ENCODE measurements around the gene CST6. TPM values are rescaled to one million over a fixed set of nuclear protein-coding genes. Genes with fewer than 3 reads are reported as not detected.
A peak's percentile ranks its signal among the peaks of the same experiment; 100 is the strongest.

The CST6 gene
- total RNA-seq = under 1 TPM in 2 of 8 experiments, not detected in 6; 0.46 to 0.81 TPM

GRCh38 chr11:66011785-66012303, at the start of gene CST6:
Gene CST6 (plus strand): TSS chr11:66012008. CDS start chr11:66012045, 37 bp downstream.
- peak in 3 of 8 experiments; percentile 13 to 23 (median 19) for ATAC-seq (replicated peaks in 6 of 8)
- Histone ChIP-seq H3K4me1 (replicated peaks in 1 of 2) (peaks cover 0 to 4% of the 10 kb centered on the region in 2 donors), H3K4me3 (no peak within 1 kb of the TSS), H3K27ac (no peak within 1 kb of the TSS)
- in situ Hi-C loops (cut with MboI; ENCODE audit: low pct_unique_long_range_greater_than_20kb in 2 of 9, low sequenced_read_pairs in 9 of 9, unreplicated experiment in 9 of 9) = no loop called here
- WGBS, 10 experiments = 14 to 25% methylated on average over 4 to 12 of the region's 61 CpGs; no CpG with 5 or more reads in 8 of the 10 experiments

- peak in 3 of 8 experiments; percentile 2 to 11 (median 5) for ATAC-seq (replicated peaks in 6 of 8)
- H3K4me1 ChIP-seq (replicated peaks in 1 of 2) = peaks cover 11 to 17% of the 10 kb centered on the region in 2 donors
- in situ Hi-C loops (cut with MboI; ENCODE audit: low pct_unique_long_range_greater_than_20kb in 2 of 9, low sequenced_read_pairs in 9 of 9, unreplicated experiment in 9 of 9) = no loop called here
- H3K4me3 ChIP-seq = peak overlapping the region; percentile 85 to 99 (median 93)
- H3K27ac ChIP-seq = peak overlapping the region; percentile 94 to 99
- WGBS, 10 experiments = 0 to 100% (median 9%) methylated on average over 1 to 8 of the region's 13 CpGs; no CpG with 5 or more reads in 3 of the 10 experiments
Measured at GRCh38 chr11:65962141-65962564, 49.7 kb upstream of the CST6 start.

- ATAC-seq (replicated peaks in 6 of 8) = no peak
- in situ Hi-C loops (cut with MboI; ENCODE audit: low pct_unique_long_range_greater_than_20kb in 2 of 9, low sequenced_read_pairs in 9 of 9, unreplicated experiment in 9 of 9) = no loop called here
- Histone ChIP-seq H3K27ac (no peak overlapping the region), H3K4me1 (replicated peaks in 1 of 2) (peaks cover 11 to 17% of the 10 kb centered on the region in 2 donors), H3K4me3 (no peak overlapping the region)
- 40 to 100% (median 60%) methylated on average over 1 to 2 of the region's 10 CpGs; no CpG with 5 or more reads in 7 of the 10 experiments for WGBS, 10 experiments
Measured at GRCh38 chr11:65964906-65965305, 46.9 kb upstream of the CST6 start.

GRCh38 chr11:65965986-65966762, 45.6 kb upstream of the CST6 start:
- in situ Hi-C loops (cut with MboI; ENCODE audit: low pct_unique_long_range_greater_than_20kb in 2 of 9, low sequenced_read_pairs in 9 of 9, unreplicated experiment in 9 of 9) = no loop called here
- no peak for ATAC-seq (replicated peaks in 6 of 8)
- H3K4me3 ChIP-seq = no peak overlapping the region
- H3K27ac ChIP-seq = no peak overlapping the region
- WGBS, 10 experiments = 87 to 100% (median 93%) methylated on average over 1 to 14 of the region's 36 CpGs; no CpG with 5 or more reads in 5 of the 10 experiments
- peaks cover 8 to 14% of the 10 kb centered on the region in 2 donors for H3K4me1 ChIP-seq (replicated peaks in 1 of 2)

GRCh38 chr11:65967329-65967934, 44.4 kb upstream of the CST6 start:
- in situ Hi-C loops (cut with MboI; ENCODE audit: low pct_unique_long_range_greater_than_20kb in 2 of 9, low sequenced_read_pairs in 9 of 9, unreplicated experiment in 9 of 9) = no loop called here
- H3K27ac ChIP-seq = no peak overlapping the region
- ATAC-seq (replicated peaks in 6 of 8) = peak in 2 of 8 experiments; percentile 8 to 15
- H3K4me3 ChIP-seq = no peak overlapping the region
- H3K4me1 ChIP-seq (replicated peaks in 1 of 2) = peaks cover 7 to 12% of the 10 kb centered on the region in 2 donors
- 75 to 100% (median 95%) methylated on average over 2 to 14 of the region's 30 CpGs; no CpG with 5 or more reads in 3 of the 10 experiments for WGBS, 10 experiments

GRCh38 chr11:65968600-65969482, 43.0 kb upstream of the CST6 start:
- no peak for ATAC-seq (replicated peaks in 6 of 8)
- no peak overlapping the region for H3K4me3 ChIP-seq
- WGBS, 10 experiments = 73 to 100% (median 86%) methylated on average over 1 to 6 of the region's 15 CpGs; no CpG with 5 or more reads in 1 of the 10 experiments
- no peak overlapping the region for H3K27ac ChIP-seq
- in situ Hi-C loops (cut with MboI; ENCODE audit: low pct_unique_long_range_greater_than_20kb in 2 of 9, low sequenced_read_pairs in 9 of 9, unreplicated experiment in 9 of 9) = no loop called here
- H3K4me1 ChIP-seq (replicated peaks in 1 of 2) = no peaks in the 10 kb centered on the region

- Histone ChIP-seq H3K4me1 (replicated peaks in 1 of 2) (no peaks in the 10 kb centered on the region), H3K4me3 (no peak overlapping the region), H3K27ac (no peak overlapping the region)
- in situ Hi-C loops (cut with MboI; ENCODE audit: low pct_unique_long_range_greater_than_20kb in 2 of 9, low sequenced_read_pairs in 9 of 9, unreplicated experiment in 9 of 9) = no loop called here
- ATAC-seq (replicated peaks in 6 of 8) = no peak
- WGBS, 10 experiments = 90 to 100% (median 95%) methylated on average over 1 to 8 of the region's 8 CpGs; no CpG with 5 or more reads in 1 of the 10 experiments
Measured at GRCh38 chr11:65972116-65972515, 39.7 kb upstream of the CST6 start.

GRCh38 chr11:65973439-65974110, 38.2 kb upstream of the CST6 start:
- no peak overlapping the region for H3K27ac ChIP-seq
- 0 to 100% (median 84%) methylated on average over 1 to 9 of the region's 13 CpGs; no CpG with 5 or more reads in 2 of the 10 experiments for WGBS, 10 experiments
- peak in 6 of 8 experiments; percentile 20 to 98 (median 58) for ATAC-seq (replicated peaks in 6 of 8)
- in situ Hi-C loops (cut with MboI; ENCODE audit: low pct_unique_long_range_greater_than_20kb in 2 of 9, low sequenced_read_pairs in 9 of 9, unreplicated experiment in 9 of 9) = no loop called here
- no peak overlapping the region for H3K4me3 ChIP-seq
- no peaks in the 10 kb centered on the region for H3K4me1 ChIP-seq (replicated peaks in 1 of 2)

- Histone ChIP-seq H3K4me1 (replicated peaks in 1 of 2) (no peaks in the 10 kb centered on the region), H3K4me3 (no peak overlapping the region), H3K27ac (no peak overlapping the region)
- in situ Hi-C loops (cut with MboI; ENCODE audit: low pct_unique_long_range_greater_than_20kb in 2 of 9, low sequenced_read_pairs in 9 of 9, unreplicated experiment in 9 of 9) = loop anchor here in 4 of 9 experiments (25.0 kb wide), 2 partner anchors 88 to 263 kb away; partner anchors contain the start of genes KAT5 (in 3 of the 4), RNASEH2C (in 3 of the 4), CCDC85B (in 1 of the 4) and CTSW (in 1 of the 4)
- WGBS, 10 experiments = 80 to 100% (median 100%) methylated on average over 1 to 7 of the region's 9 CpGs; no CpG with 5 or more reads in 5 of the 10 experiments
- ATAC-seq (replicated peaks in 6 of 8) = no peak
Measured at GRCh38 chr11:65975771-65976170, 36.0 kb upstream of the CST6 start.

- in situ Hi-C loops (cut with MboI; ENCODE audit: low pct_unique_long_range_greater_than_20kb in 2 of 9, low sequenced_read_pairs in 9 of 9, unreplicated experiment in 9 of 9) = loop anchor here in 4 of 9 experiments (25.0 kb wide), 2 partner anchors 89 to 264 kb away; partner anchors contain the start of genes KAT5 (in 3 of the 4), RNASEH2C (in 3 of the 4), CCDC85B (in 1 of the 4) and CTSW (in 1 of the 4)
Measured at GRCh38 chr11:65976216-65977176, 35.3 kb upstream of the CST6 start.

More at GRCh38 chr11:65976216-65977176, 35.3 kb upstream of the CST6 start:
- H3K4me1 ChIP-seq (replicated peaks in 1 of 2) = no peaks in the 10 kb centered on the region
- H3K27ac ChIP-seq = no peak overlapping the region
- WGBS, 10 experiments = 50 to 100% (median 92%) methylated on average over 1 to 13 of the region's 43 CpGs; no CpG with 5 or more reads in 3 of the 10 experiments
- no peak for ATAC-seq (replicated peaks in 6 of 8)
- no peak overlapping the region for H3K4me3 ChIP-seq
